HepG2 (cell line): ENCODE data around the gene VDR. TPM values are rescaled to one million over a fixed set of nuclear protein-coding genes. Genes with fewer than 3 reads are reported as not detected.

Experiments
- ATAC-seq: fragments of 200-7000 bp; cut with Tn5 transposase; 3 replicates; pipeline ENCODE4 v1.9.1; 2020; ENCODE audit warnings: mild to moderate bottlenecking, moderate library complexity
- BruUV-seq: library from RNA; stranded (reverse); fragments of 400-500 nt; replicated peaks from 2 replicates; lab custom pipeline; 2021; lab: Mats Ljungman, UMichigan
- CTCF ChIA-PET: fragments of 300-600 bp; formaldehyde crosslinking; extraction: SDS; loops from one replicate; lab custom pipeline; 2021; ENCODE audit warnings: low total read pairs, inconsistent platforms, low intra/inter-chr PET ratio; lab: Yijun Ruan, JAX
- POLR2A ChIA-PET: fragments of 350-600 bp; sonication (Branson Sonifier 250); formaldehyde crosslinking; loops from one replicate; lab custom pipeline; 2020; ENCODE audit warnings: antibody characterized with exemption, inconsistent platforms; lab: Yijun Ruan, JAX
- DNase-seq: peaks from one replicate; pipeline ENCODE4 v3.0.0-alpha.2; 2015; ENCODE audit warnings: low spot score
- FAIRE-seq: peaks from 3 replicates; lab custom pipeline; 2011; peaks lifted over from hg19 to GRCh38; lab: Jason Lieb, UNC
- H2AFZ ChIP-seq: one replicate; pipeline ENCODE4 v1.6.1; 2011; ENCODE audit warnings: low read length, inconsistent platforms
- H3K27ac ChIP-seq: fragments of 300-600 bp; 3 replicates; pipeline ENCODE4 v1.8.0; 2011; ENCODE audit warnings: mixed run types, mild to moderate bottlenecking, mixed read lengths, low read length, inconsistent platforms; ENCODE audit not compliant: insufficient read depth; ENCODE audit errors: extremely low read length
- H3K27me3 ChIP-seq, 2 experiments: fragments of 200-600 bp in 1 of 2; 2 replicates in 1 of 2; 3 replicates in 1 of 2; pipeline versions ENCODE4 v1.6.0 to v1.8.0; 2011; ENCODE audit warnings: low read length in 2 of 2, mild to moderate bottlenecking in 2 of 2, moderate library complexity in 2 of 2, inconsistent platforms in 1 of 2; ENCODE audit not compliant: insufficient read depth in 2 of 2, control insufficient read depth in 1 of 2
- H3K36me3 ChIP-seq, 2 experiments: fragments of 200-600 bp in 1 of 2; replicated peaks in 1 of 2; 2 replicates in 1 of 2; 3 replicates in 1 of 2; pipeline versions ENCODE4 v1.5.1 to v1.8.0; 2011; ENCODE audit warnings: low read length in 2 of 2, inconsistent platforms in 1 of 2; ENCODE audit not compliant: insufficient read depth in 2 of 2, control insufficient read depth in 1 of 2
- H3K4me1 ChIP-seq: 2 replicates; pipeline ENCODE4 v1.5.1; 2012; ENCODE audit warnings: low read length, inconsistent platforms; ENCODE audit not compliant: insufficient read depth
- H3K4me2 ChIP-seq: 2 replicates; pipeline ENCODE4 v1.6.0; 2011; ENCODE audit warnings: low read depth, low read length, inconsistent platforms
- H3K4me3 ChIP-seq, 3 experiments: fragments of 200-600 bp in 1 of 3; sonication (generic), shearing (Covaris generic) in 1 of 3; replicated peaks in 1 of 3; 2 replicates each; pipeline ENCODE4 v1.5.1; 2011 to 2016; ENCODE audit warnings: low read length in 3 of 3, inconsistent platforms in 2 of 3, low read depth in 2 of 3, mild to moderate bottlenecking in 2 of 3, control low read depth in 1 of 3, mixed read lengths in 1 of 3; ENCODE audit not compliant: insufficient read depth in 1 of 3
- H3K79me2 ChIP-seq: one replicate; pipeline ENCODE4 v1.6.1; 2011; ENCODE audit warnings: low read length, inconsistent platforms; ENCODE audit not compliant: insufficient read depth
- H3K9ac ChIP-seq: 2 replicates; pipeline ENCODE4 v1.6.0; 2011; ENCODE audit warnings: mild to moderate bottlenecking, low read depth, low read length, inconsistent platforms; ENCODE audit not compliant: insufficient read depth
- H3K9me3 ChIP-seq: 2 replicates; pipeline ENCODE4 v1.5.1; 2012; ENCODE audit warnings: mild to moderate bottlenecking, low read length
- H4K20me1 ChIP-seq: 2 replicates; pipeline ENCODE4 v1.6.0; 2011; ENCODE audit warnings: inconsistent platforms, mild to moderate bottlenecking, low read length, moderate library complexity; ENCODE audit not compliant: insufficient read depth
- GTF3A ChIP-seq: sonication (generic); formaldehyde crosslinking; conservative IDR thresholded peaks from 2 replicates; pipeline ENCODE4 v1.4.0; 2020; ENCODE audit warnings: mild to moderate bottlenecking, missing genetic modification reagents
- IKZF4 ChIP-seq: sonication (generic); formaldehyde crosslinking; IDR thresholded peaks from 2 replicates; pipeline ENCODE4 v1.5.1; 2020; ENCODE audit warnings: borderline replicate concordance, mild to moderate bottlenecking, low read depth, missing genetic modification reagents; ENCODE audit errors: not compliant biosample characterization
- MIER2 ChIP-seq: IDR thresholded peaks from 2 replicates; pipeline ENCODE4 v1.6.1; 2016; ENCODE audit warnings: missing biosample characterization, missing genetic modification reagents
- MTERF4 ChIP-seq: sonication (generic); formaldehyde crosslinking; IDR thresholded peaks from 2 replicates; pipeline ENCODE4 v1.8.0; 2023; ENCODE audit warnings: mild to moderate bottlenecking, missing genetic modification reagents
- SMAD3 ChIP-seq: sonication (generic); formaldehyde crosslinking; IDR thresholded peaks from 2 replicates; pipeline ENCODE4 v1.4.0; 2020; ENCODE audit warnings: missing genetic modification reagents
- SP2 ChIP-seq: sonication (generic); formaldehyde crosslinking; IDR thresholded peaks from 2 replicates; pipeline ENCODE4 v1.5.1; 2020; ENCODE audit warnings: mild to moderate bottlenecking, missing genetic modification reagents
- ZNF263 ChIP-seq: sonication (generic); formaldehyde crosslinking; IDR thresholded peaks from 2 replicates; pipeline ENCODE4 v1.4.0; 2020; ENCODE audit warnings: missing genetic modification reagents
- ZNF576 ChIP-seq: sonication (generic); formaldehyde crosslinking; IDR thresholded peaks from 2 replicates; pipeline ENCODE4 v1.4.0; 2020; ENCODE audit warnings: mild to moderate bottlenecking, missing genetic modification reagents
- ZNF766 ChIP-seq: sonication (generic); formaldehyde crosslinking; IDR thresholded peaks from 2 replicates; pipeline ENCODE4 v1.5.0; 2020; ENCODE audit warnings: missing genetic modification reagents, borderline replicate concordance
- ZNF883 ChIP-seq: sonication (generic); formaldehyde crosslinking; IDR thresholded peaks from 2 replicates; pipeline ENCODE4 v1.5.1; 2020; ENCODE audit warnings: mild to moderate bottlenecking, missing genetic modification reagents; ENCODE audit errors: not compliant biosample characterization
- ZSCAN21 ChIP-seq: sonication (generic); formaldehyde crosslinking; IDR thresholded peaks from 2 replicates; pipeline ENCODE4 v1.8.0; 2022; ENCODE audit warnings: mild to moderate bottlenecking, missing genetic modification reagents, moderate library complexity, borderline replicate concordance
- WGBS: methylation state at CpG from one replicate; pipeline ENCODE4 v1.1.6; 2017; ENCODE audit warnings: low lambda C conversion rate; 5-methylcytosine and 5-hydroxymethylcytosine counted together
- in situ Hi-C: cut with HindIII; loops from 2 replicates; pipeline ENCODE4 v1.10.0; 2017; ENCODE audit warnings: low pct_unique_long_range_greater_than_20kb; ENCODE audit not compliant: extremely low pct_ligation_motif_present
- intact Hi-C: fragments of 100-400 bp; cut with micrococcal nuclease; formaldehyde crosslinking; loops from one replicate; pipeline ENCODE4 v1.10.0; 2022; ENCODE audit not compliant: unreplicated experiment
- polyA plus RNA-seq, 8 experiments: library from polyadenylated mRNA; depleted of rRNA in 3 of 8; stranded (reverse) in 7 of 8; unstranded in 1 of 8; fragments of >200 nt; fragmentation: Illumina TruSeq in 4 of 8; extraction: Trizol in 4 of 8; gene quantifications; 2 replicates each; pipeline versions ENCODE4 v1.2.1 to v1.2.3, GENCODE V29; 2011 to 2016; ENCODE audit warnings: low read depth in 4 of 8, missing spikeins in 1 of 8, mixed read lengths in 1 of 8; ENCODE audit not compliant: insufficient read depth in 1 of 8
- total RNA-seq, 5 experiments: library from RNA; depleted of rRNA; stranded (reverse); fragments of >200 nt; fragmentation: Illumina TruSeq; extraction: Trizol; gene quantifications; 2 replicates each; pipeline ENCODE4 v1.2.3, GENCODE V29; 2016; ENCODE audit warnings: low read depth in 1 of 5

Gene VDR
- total and polyA plus RNA-seq, 2 of the 13 experiments (the other 11 are each of a cell fraction or from before 2014, with no cell fraction given), result 0.08 to 0.33 TPM

DNA sequence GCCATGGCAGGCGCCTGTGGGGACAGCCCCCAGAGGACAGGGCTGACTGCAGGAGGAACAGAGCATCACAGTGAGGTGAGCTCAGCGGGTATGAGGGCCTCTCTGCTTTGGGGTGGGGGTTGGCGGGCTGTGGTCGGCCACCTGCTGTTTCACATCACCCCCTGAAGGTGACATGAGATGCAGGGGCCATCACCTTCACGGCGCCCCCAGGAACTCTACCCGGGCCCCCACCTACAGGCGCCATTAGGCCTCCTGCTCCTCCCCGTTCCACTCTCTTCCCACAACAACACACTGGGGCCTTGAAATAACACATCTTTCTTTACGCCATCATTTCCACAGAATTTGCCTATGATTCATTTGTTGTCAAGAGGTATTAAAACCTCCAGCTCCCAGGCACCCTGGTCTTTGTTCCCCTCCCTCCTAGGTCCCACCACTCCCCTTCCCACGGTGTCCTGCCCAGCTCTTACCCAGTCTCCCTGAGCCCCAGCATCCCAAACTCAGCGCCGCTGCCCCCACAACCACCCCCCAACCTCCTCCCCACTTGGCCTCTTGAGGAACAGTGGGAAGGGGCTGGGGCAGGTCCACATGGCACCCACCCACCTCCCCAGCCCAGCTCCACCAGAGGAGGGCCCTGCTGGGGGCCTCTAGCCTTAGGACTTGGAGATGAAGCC, 72.4 kb downstream of the VDR start:
- FAIRE-seq (no peak), DNase-seq (no peak), ATAC-seq (no peak)
- in situ Hi-C loops, result no loop called here
- CTCF ChIA-PET, result interaction anchor here (0.9 kb wide), 1 partner anchor 118 kb away, joined by 3 read pairs; no protein-coding TSS in a partner anchor
- peaks cover 6 to 27% of the 10 kb centered on the region in 2 experiments; a peak in 4 of 5 replicates for H3K27me3 ChIP-seq
- H2AFZ ChIP-seq, result no peak overlapping the region
- no peak overlapping the region for H3K9ac ChIP-seq
- intact Hi-C loops, result no loop called here
- H3K4me2 ChIP-seq, result no peak overlapping the region
- H3K36me3 ChIP-seq, result no peaks in the 10 kb centered on the region
- H3K9me3 ChIP-seq, result no peaks in the 10 kb centered on the region
- no peak overlapping the region for H3K27ac ChIP-seq
- WGBS, result 40% methylated on average over 10 of the region's 13 CpGs
- H3K4me1 ChIP-seq, result peaks cover 20% of the 10 kb centered on the region
- BruUV-seq, result no TSS peak
- no peaks in the 10 kb centered on the region for H3K79me2 ChIP-seq
- TF ChIP-seq ZNF883 (no peak), GTF3A (no peak), ZNF766 (no peak), MTERF4 (CRISPR knock-in tag) (no peak), SP2 (no peak), MIER2 (CRISPR knock-in tag) (no peak), ZNF576 (CRISPR knock-in tag) (no peak), IKZF4 (CRISPR knock-in tag) (no peak), SMAD3 (CRISPR knock-in tag) (no peak), ZSCAN21 (CRISPR knock-in tag) (no peak), ZNF263 (CRISPR knock-in tag) (no peak)
- no peaks in the 10 kb centered on the region for H4K20me1 ChIP-seq
- POLR2A ChIA-PET, result interaction anchor here (1.7 kb wide), 1 partner anchor 15 kb away, joined by 4 read pairs; no protein-coding TSS in a partner anchor
- H3K4me3 ChIP-seq, result no peak overlapping the region
